Activated CD8-positive, alpha-beta T cell treated with anti-CD3 and anti-CD28 coated beads for 36 hours (primary cell): ENCODE data around the gene CACNA1C. TPM values are rescaled to one million over a fixed set of nuclear protein-coding genes. Genes with fewer than 3 reads are reported as not detected.

Experiments
- ATAC-seq: fragments of 200-7000 bp; cut with Tn5 transposase; one replicate; pipeline ENCODE4 v1.10.0; 2021; ENCODE audit warnings: mild to moderate bottlenecking, moderate library complexity
- CTCF ChIA-PET: fragments of 350-600 bp; sonication (Branson Sonifier 250); formaldehyde crosslinking; loops from one replicate; lab custom pipeline; 2021; ENCODE audit warnings: antibody characterized with exemption; lab: Charles Lee
- POLR2A ChIA-PET: fragments of 350-600 bp; sonication (Branson Sonifier 250); formaldehyde crosslinking; loops from one replicate; lab custom pipeline; 2021; ENCODE audit warnings: antibody characterized with exemption; lab: Charles Lee
- DNase-seq: peaks from one replicate; pipeline ENCODE4 v3.0.0-alpha.2; 2020
- H3K27ac Mint-ChIP-seq: one replicate; pipeline ENCODE4 v1.8.0; 2021; ENCODE audit warnings: mild to moderate bottlenecking, mixed read lengths
- H3K27me3 Mint-ChIP-seq: one replicate; pipeline ENCODE4 v1.8.0; 2021; ENCODE audit warnings: mixed read lengths
- H3K36me3 Mint-ChIP-seq: one replicate; pipeline ENCODE4 v1.8.0; 2021; ENCODE audit warnings: low read depth, mixed read lengths
- H3K4me1 Mint-ChIP-seq: one replicate; pipeline ENCODE4 v1.8.0; 2021; ENCODE audit warnings: low read depth, mixed read lengths
- H3K4me3 Mint-ChIP-seq: one replicate; pipeline ENCODE4 v1.8.0; 2021; ENCODE audit warnings: mild to moderate bottlenecking, moderate library complexity, mixed read lengths
- H3K9me3 Mint-ChIP-seq: one replicate; pipeline ENCODE4 v1.8.0; 2021; ENCODE audit warnings: mixed read lengths
- intact Hi-C: fragments of 100-400 bp; cut with micrococcal nuclease; formaldehyde crosslinking; loops from one replicate; pipeline ENCODE4 v1.10.0; 2022
- total RNA-seq, 2 experiments: library from RNA; stranded (reverse); gene quantifications; one replicate each; pipeline ENCODE4 v1.2.3, GENCODE V29; 2021
- TF ChIP-seq, protein P1 (sequence below): fragments of 200-600 bp; IDR thresholded peaks from one replicate; pipeline ENCODE4 v1.8.0; 2022; ENCODE audit warnings: antibody characterized with exemption, mild to moderate bottlenecking

The CACNA1C gene
- total RNA-seq, 2 experiments from 2014 or later, result 0.02 to 0.05 TPM

DNA sequence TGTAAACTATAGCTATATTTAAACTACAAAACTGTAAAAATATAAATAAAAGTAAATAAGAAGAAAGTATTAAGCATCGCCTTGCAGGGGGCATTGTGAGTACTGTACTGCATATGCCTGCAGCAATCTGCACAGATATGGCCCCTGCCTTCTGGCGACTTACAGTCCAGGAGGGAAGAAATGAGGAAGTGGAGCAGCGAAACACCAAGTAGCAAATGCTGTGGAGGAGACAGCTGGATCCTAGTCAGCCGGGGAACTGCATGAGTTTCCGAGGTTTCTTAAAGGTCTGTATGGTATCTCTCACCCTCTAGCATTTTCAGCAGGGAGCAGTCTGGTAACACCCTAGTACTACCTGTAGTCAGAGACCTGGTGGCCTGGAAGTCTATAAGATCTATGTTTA is 256.9 kb downstream of the CACNA1C start:
- ChIA-PET POLR2A (no interaction called here), CTCF (no interaction called here)
- ATAC-seq (no peak), DNase-seq (no peak)
- H3K9me3 Mint-ChIP-seq, result peaks cover 2% of the 10 kb centered on the region
- no peak overlapping the region for H3K4me3 Mint-ChIP-seq
- H3K27ac Mint-ChIP-seq, result no peak overlapping the region
- H3K4me1 Mint-ChIP-seq, result peaks cover 3% of the 10 kb centered on the region
- no peaks in the 10 kb centered on the region for H3K27me3 Mint-ChIP-seq
- intact Hi-C loops, result no loop called here
- TF ChIP-seq, protein P1, sequence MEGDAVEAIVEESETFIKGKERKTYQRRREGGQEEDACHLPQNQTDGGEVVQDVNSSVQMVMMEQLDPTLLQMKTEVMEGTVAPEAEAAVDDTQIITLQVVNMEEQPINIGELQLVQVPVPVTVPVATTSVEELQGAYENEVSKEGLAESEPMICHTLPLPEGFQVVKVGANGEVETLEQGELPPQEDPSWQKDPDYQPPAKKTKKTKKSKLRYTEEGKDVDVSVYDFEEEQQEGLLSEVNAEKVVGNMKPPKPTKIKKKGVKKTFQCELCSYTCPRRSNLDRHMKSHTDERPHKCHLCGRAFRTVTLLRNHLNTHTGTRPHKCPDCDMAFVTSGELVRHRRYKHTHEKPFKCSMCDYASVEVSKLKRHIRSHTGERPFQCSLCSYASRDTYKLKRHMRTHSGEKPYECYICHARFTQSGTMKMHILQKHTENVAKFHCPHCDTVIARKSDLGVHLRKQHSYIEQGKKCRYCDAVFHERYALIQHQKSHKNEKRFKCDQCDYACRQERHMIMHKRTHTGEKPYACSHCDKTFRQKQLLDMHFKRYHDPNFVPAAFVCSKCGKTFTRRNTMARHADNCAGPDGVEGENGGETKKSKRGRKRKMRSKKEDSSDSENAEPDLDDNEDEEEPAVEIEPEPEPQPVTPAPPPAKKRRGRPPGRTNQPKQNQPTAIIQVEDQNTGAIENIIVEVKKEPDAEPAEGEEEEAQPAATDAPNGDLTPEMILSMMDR, result no peak
- H3K36me3 Mint-ChIP-seq, result no peaks in the 10 kb centered on the region

DNA sequence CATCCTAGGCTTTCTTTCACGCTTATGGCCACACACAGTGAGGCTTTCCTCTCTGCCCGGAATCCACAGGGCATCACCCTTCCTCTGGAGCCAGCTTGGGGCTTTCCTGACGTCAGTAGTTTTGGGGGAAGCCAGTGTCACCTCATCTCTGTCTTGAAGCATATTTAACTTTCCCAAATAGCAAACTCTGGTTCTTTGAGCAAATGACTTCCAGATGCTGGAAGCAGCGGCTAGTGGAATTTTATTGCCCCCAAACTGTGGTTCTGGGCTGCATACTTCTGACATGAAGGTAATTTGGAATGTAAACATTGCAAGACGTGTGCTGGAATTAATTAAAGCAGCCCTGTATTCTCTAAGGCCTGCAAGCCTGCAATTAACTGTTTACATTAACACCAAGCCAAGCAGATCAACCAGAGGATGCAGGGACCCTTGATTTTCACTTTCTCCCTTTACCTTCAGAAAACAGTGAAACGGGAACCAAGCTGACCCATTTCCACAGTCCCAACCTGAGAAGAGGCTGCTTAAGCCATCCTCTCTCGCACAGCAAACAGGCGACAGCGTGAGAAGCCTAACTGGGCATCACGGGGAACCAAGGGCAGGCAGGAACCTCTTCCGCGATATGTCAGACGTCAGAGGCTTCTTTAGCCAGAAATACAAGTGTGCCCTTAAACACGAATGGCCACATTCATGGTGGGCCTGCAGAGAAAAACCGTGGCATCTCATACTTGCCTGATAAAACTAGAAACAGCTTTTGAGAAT is 258.4 kb downstream of the CACNA1C start:
- no peak for ATAC-seq
- no peaks in the 10 kb centered on the region for H3K27me3 Mint-ChIP-seq
- ChIA-PET POLR2A (no interaction called here), CTCF (no interaction called here)
- no peak for DNase-seq
- H3K9me3 Mint-ChIP-seq, result peaks cover 2% of the 10 kb centered on the region
- TF ChIP-seq, protein P1, result no peak
- intact Hi-C loops, result no loop called here
- no peaks in the 10 kb centered on the region for H3K36me3 Mint-ChIP-seq
- H3K4me3 Mint-ChIP-seq, result no peak overlapping the region
- H3K27ac Mint-ChIP-seq, result no peak overlapping the region
- no peaks in the 10 kb centered on the region for H3K4me1 Mint-ChIP-seq

DNA sequence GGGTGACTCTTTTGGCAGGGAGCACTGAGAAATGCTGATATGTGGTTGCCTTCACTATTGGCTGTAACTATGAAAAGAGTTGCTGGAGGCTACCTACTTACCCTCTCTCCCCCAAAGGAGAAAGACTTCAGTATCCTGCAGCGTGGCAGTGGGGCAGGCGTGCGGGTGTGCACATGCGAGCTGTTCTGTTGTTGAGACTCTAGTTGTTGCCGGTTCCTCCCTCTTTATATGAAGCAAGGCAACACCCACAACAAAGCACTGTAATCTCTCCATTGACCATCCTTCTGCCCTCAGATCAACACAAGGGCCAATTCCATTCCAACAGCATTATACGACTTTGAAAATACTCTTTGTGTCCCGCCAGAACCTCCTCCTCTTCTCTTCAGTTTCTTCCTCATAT is 259.4 kb downstream of the CACNA1C start:
- TF ChIP-seq, protein P1, result no peak
- ATAC-seq, result no peak
- H3K4me1 Mint-ChIP-seq, result no peaks in the 10 kb centered on the region
- no peaks in the 10 kb centered on the region for H3K27me3 Mint-ChIP-seq
- no peak for DNase-seq
- CTCF ChIA-PET, result no interaction called here
- H3K4me3 Mint-ChIP-seq, result no peak overlapping the region
- H3K27ac Mint-ChIP-seq, result no peak overlapping the region
- H3K9me3 Mint-ChIP-seq, result peaks cover 2% of the 10 kb centered on the region
- POLR2A ChIA-PET, result no interaction called here
- no peaks in the 10 kb centered on the region for H3K36me3 Mint-ChIP-seq
- intact Hi-C loops, result no loop called here

DNA sequence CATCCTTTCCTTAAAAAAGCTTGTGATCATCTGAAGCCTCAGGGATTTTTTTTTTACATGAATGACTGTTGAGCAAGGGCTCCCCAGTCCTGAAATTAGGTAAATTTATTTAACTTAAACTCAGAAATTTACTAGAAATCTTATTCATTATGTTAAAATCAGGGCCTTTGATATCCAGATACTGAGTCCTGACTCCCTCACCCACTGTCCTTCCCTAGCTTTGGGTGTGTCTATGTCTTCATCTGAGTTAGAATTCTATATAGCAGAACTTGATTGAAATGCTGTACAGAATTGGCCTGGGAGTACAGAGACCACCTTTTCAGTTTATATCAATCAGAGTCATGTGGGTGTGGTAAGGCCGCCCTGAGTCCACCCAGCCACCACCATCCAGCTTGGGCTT is 260.0 kb downstream of the CACNA1C start:
- no peak overlapping the region for H3K27ac Mint-ChIP-seq
- no peaks in the 10 kb centered on the region for H3K27me3 Mint-ChIP-seq
- H3K36me3 Mint-ChIP-seq, result no peaks in the 10 kb centered on the region
- ChIA-PET CTCF (no interaction called here), POLR2A (no interaction called here)
- no peaks in the 10 kb centered on the region for H3K4me1 Mint-ChIP-seq
- no peak overlapping the region for H3K4me3 Mint-ChIP-seq
- DNase-seq (no peak), ATAC-seq (no peak)
- intact Hi-C loops, result no loop called here
- peaks cover 2% of the 10 kb centered on the region for H3K9me3 Mint-ChIP-seq
- TF ChIP-seq, protein P1, result no peak

DNA sequence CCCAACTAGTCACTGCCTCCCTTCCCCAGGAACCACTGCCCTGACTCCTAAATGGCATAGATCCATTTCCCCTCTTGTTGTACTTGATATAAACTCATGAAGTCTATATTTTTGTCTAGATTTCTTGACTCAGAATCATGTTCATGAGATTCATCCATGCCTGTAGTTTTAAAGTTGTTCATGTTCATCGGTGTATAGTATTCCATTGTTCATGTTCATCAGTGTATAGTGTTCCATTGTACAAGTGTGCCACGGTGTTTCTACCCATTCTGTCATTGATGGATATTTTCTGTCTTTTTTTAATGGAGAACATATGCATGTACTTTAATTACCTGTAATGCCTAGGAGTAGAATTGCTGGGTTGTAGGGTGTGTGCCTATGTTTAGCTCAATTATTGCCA is 261.7 kb downstream of the CACNA1C start:
- ChIA-PET POLR2A (no interaction called here), CTCF (no interaction called here)
- ATAC-seq (no peak), DNase-seq (no peak)
- TF ChIP-seq, protein P1, result no peak
- Mint-ChIP-seq H3K4me3 (no peak overlapping the region), H3K27me3 (no peaks in the 10 kb centered on the region), H3K9me3 (peaks cover 2% of the 10 kb centered on the region), H3K36me3 (no peaks in the 10 kb centered on the region), H3K4me1 (no peaks in the 10 kb centered on the region), H3K27ac (no peak overlapping the region)
- intact Hi-C loops, result no loop called here
